SIG-M5 treated with dmso at 0.1 percent for 504 hours (cell line): ENCODE results near the gene GALNT15.

ENCODE experiments used
- DNase-seq: peaks from one replicate; lab custom pipeline; 2025; ENCODE audit not compliant: unreplicated experiment; lab: John Stamatoyannopoulos, UW

Gene GALNT15

GRCh38 chr3:16174389-16174788, at the start of gene GALNT15:
Gene GALNT15, plus strand, starts transcription at chr3:16174680. Its CDS starts 472 bp downstream, at chr3:16175152.
- DNase-seq = no peak

GRCh38 chr3:16126634-16127033, 47.8 kb upstream of the GALNT15 start:
- DNase-seq = no peak

GRCh38 chr3:16127249-16127648, 47.2 kb upstream of the GALNT15 start:
- no peak for DNase-seq

GRCh38 chr3:16130066-16130465, 44.4 kb upstream of the GALNT15 start:
- DNase-seq = no peak

- DNase-seq = no peak
Measured at GRCh38 chr3:16132190-16132589, 42.3 kb upstream of the GALNT15 start.

GRCh38 chr3:16132928-16133327, 41.6 kb upstream of the GALNT15 start:
- DNase-seq = no peak

- no peak for DNase-seq
Measured at GRCh38 chr3:16134173-16134928, 40.1 kb upstream of the GALNT15 start.

- DNase-seq = no peak
Measured at GRCh38 chr3:16136055-16136454, 38.4 kb upstream of the GALNT15 start.

- no peak for DNase-seq
Measured at GRCh38 chr3:16137044-16137443, 37.4 kb upstream of the GALNT15 start.

- no peak for DNase-seq
Measured at GRCh38 chr3:16137977-16138376, 36.5 kb upstream of the GALNT15 start.

- no peak for DNase-seq
Measured at GRCh38 chr3:16140116-16140893, 34.2 kb upstream of the GALNT15 start.

- no peak for DNase-seq
Measured at GRCh38 chr3:16140894-16141285, 33.6 kb upstream of the GALNT15 start.

GRCh38 chr3:16142350-16143025, 32.0 kb upstream of the GALNT15 start:
- DNase-seq = no peak

GRCh38 chr3:16143861-16144447, 30.5 kb upstream of the GALNT15 start:
- DNase-seq = no peak

GRCh38 chr3:16145176-16145575, 29.3 kb upstream of the GALNT15 start:
- no peak for DNase-seq

GRCh38 chr3:16146015-16146730, 28.3 kb upstream of the GALNT15 start:
- DNase-seq = no peak

GRCh38 chr3:16147220-16147994, 27.1 kb upstream of the GALNT15 start:
- DNase-seq = no peak

- DNase-seq = no peak
Measured at GRCh38 chr3:16148213-16148612, 26.3 kb upstream of the GALNT15 start.

GRCh38 chr3:16148783-16149182, 25.7 kb upstream of the GALNT15 start:
- DNase-seq = no peak

- no peak for DNase-seq
Measured at GRCh38 chr3:16150285-16150684, 24.2 kb upstream of the GALNT15 start.
